Gastroesophageal sphincter (tissue), 4 donors: ENCODE measurements around the gene TMEM50B. TPM values are rescaled to one million over a fixed set of nuclear protein-coding genes. Genes with fewer than 3 reads are reported as not detected.

Source experiments
- ATAC-seq: fragments of 150-250 bp; one replicate; pipeline ENCODE4 v1.9.1; 2016; ENCODE audit warnings: mild to moderate bottlenecking, moderate library complexity
- H3K27ac ChIP-seq, 4 donors: fragments of 200-600 bp; sonication (generic) in 3 of 4; 1 replicate in 3 of 4; 2 replicates in 1 of 4; pipeline ENCODE4 v1.5.1; 2016 to 2019
- H3K27me3 ChIP-seq: fragments of 200-600 bp; sonication (generic); one replicate; pipeline ENCODE4 v1.5.1; 2019
- H3K36me3 ChIP-seq, 2 donors: fragments of 200-600 bp; sonication (generic); one replicate each; pipeline ENCODE4 v1.5.1; 2019; ENCODE audit warnings: control low read depth in 1 of 2
- H3K4me1 ChIP-seq, 3 donors: fragments of 200-600 bp; sonication (generic); 1 replicate in 2 of 3; 2 replicates in 1 of 3; pipeline ENCODE4 v1.5.1; 2016 to 2019; ENCODE audit warnings: control low read depth in 2 of 3
- H3K4me3 ChIP-seq, 2 donors: fragments of 200-600 bp; sonication (generic); one replicate each; pipeline ENCODE4 v1.5.1; 2019; ENCODE audit warnings: mild to moderate bottlenecking in 1 of 2, moderate library complexity in 1 of 2
- H3K9me3 ChIP-seq, 3 donors: fragments of 200-600 bp; sonication (generic); one replicate each; pipeline ENCODE4 v1.5.1; 2017 to 2019; ENCODE audit warnings: control low read depth in 2 of 3
- CTCF ChIP-seq, 4 experiments: fragments of 200-600 bp in 2 of 4; fragments of 450-650 bp in 2 of 4; sonication (generic) in 1 of 4; IDR thresholded peaks; one replicate each; pipeline ENCODE4 v1.5.1; 2017 to 2019; ENCODE audit warnings: antibody characterized with exemption in 4 of 4, mild to moderate bottlenecking in 2 of 4, moderate library complexity in 2 of 4
- EP300 ChIP-seq: sonication (generic); formaldehyde crosslinking; IDR thresholded peaks from one replicate; pipeline ENCODE4 v1.6.1; 2017; ENCODE audit warnings: antibody characterized with exemption, mild to moderate bottlenecking
- POLR2A ChIP-seq, 2 donors: fragments of 450-650 bp; IDR thresholded peaks; one replicate each; pipeline ENCODE4 v1.6.1; 2017; ENCODE audit warnings: antibody characterized with exemption in 2 of 2, mild to moderate bottlenecking in 2 of 2, moderate library complexity in 1 of 2
- POLR2AphosphoS5 ChIP-seq: sonication (generic); formaldehyde crosslinking; IDR thresholded peaks from one replicate; pipeline ENCODE4 v1.6.1; 2017; ENCODE audit warnings: antibody characterized with exemption
- WGBS, 2 donors: methylation state at CpG; one replicate each; pipeline ENCODE4 v1.1.5; 2018; ENCODE audit warnings: low coverage in 1 of 2; 5-methylcytosine and 5-hydroxymethylcytosine counted together
- total RNA-seq, 4 donors: library from RNA; depleted of rRNA; stranded (reverse); fragments of >200 nt; gene quantifications; one replicate each; pipeline ENCODE4 v1.1.0, GENCODE V29; 2016

Gene TMEM50B
- total RNA-seq, 4 donors from 2014 or later = 56.4 to 175 (median 90.0) TPM

GRCh38 chr21:33505833-33506232 is 26.1 kb upstream of the TMEM50B start:
- ATAC-seq = no peak
- TF ChIP-seq CTCF (IDR thresholded peaks at IDR 0.05) (no peak), POLR2AphosphoS5 (no peak), POLR2A (IDR thresholded peaks at IDR 0.05) (no peak), EP300 (no peak)
- Histone ChIP-seq H3K36me3 (peaks cover 0 to 82% of the 10 kb centered on the region in 2 donors), H3K4me3 (no peak overlapping the region), H3K27me3 (no peaks in the 10 kb centered on the region), H3K27ac (no peak overlapping the region), H3K4me1 (no peaks in the 10 kb centered on the region), H3K9me3 (no peaks in the 10 kb centered on the region)
- WGBS, 2 donors = 95 to 100% methylated on average over 3 to 8 of the region's 8 CpGs

GRCh38 chr21:33496345-33496744 is 16.6 kb upstream of the TMEM50B start:
- WGBS, 2 donors = 59 to 60% methylated on average over 3 to 7 of the region's 7 CpGs
- H3K27me3 ChIP-seq = no peaks in the 10 kb centered on the region
- H3K4me1 ChIP-seq = peaks cover 0 to 7% (median 0%) of the 10 kb centered on the region in 3 donors
- no peak overlapping the region for H3K27ac ChIP-seq
- no peak for TF ChIP-seq POLR2A (IDR thresholded peaks at IDR 0.05)
- TF ChIP-seq CTCF (IDR thresholded peaks at IDR 0.05) = no peak
- no peak overlapping the region for H3K4me3 ChIP-seq
- no peaks in the 10 kb centered on the region for H3K9me3 ChIP-seq
- no peaks in the 10 kb centered on the region for H3K36me3 ChIP-seq
- no peak for ATAC-seq

GRCh38 chr21:33495743-33496142 is 16.0 kb upstream of the TMEM50B start:
- H3K4me1 ChIP-seq = peaks cover 0 to 11% (median 0%) of the 10 kb centered on the region in 3 donors
- no peak for TF ChIP-seq EP300
- no peak for TF ChIP-seq POLR2AphosphoS5
- TF ChIP-seq POLR2A (IDR thresholded peaks at IDR 0.05) = no peak
- TF ChIP-seq CTCF (IDR thresholded peaks at IDR 0.05) = no peak
- H3K36me3 ChIP-seq = no peaks in the 10 kb centered on the region
- 27 to 75% methylated on average over 2 of the region's 4 CpGs for WGBS, 2 donors
- ATAC-seq = no peak
- no peak overlapping the region for H3K27ac ChIP-seq
- no peaks in the 10 kb centered on the region for H3K9me3 ChIP-seq
- no peak overlapping the region for H3K4me3 ChIP-seq
- no peaks in the 10 kb centered on the region for H3K27me3 ChIP-seq

- H3K9me3 ChIP-seq = no peaks in the 10 kb centered on the region
- WGBS, 2 donors = 67 to 85% methylated on average over 1 to 3 of the region's 3 CpGs
- peaks cover 0 to 15% (median 0%) of the 10 kb centered on the region in 3 donors for H3K4me1 ChIP-seq
- no peak for ATAC-seq
- H3K27ac ChIP-seq = no peak overlapping the region
- TF ChIP-seq POLR2A (IDR thresholded peaks at IDR 0.05) (no peak), EP300 (no peak), POLR2AphosphoS5 (no peak), CTCF (IDR thresholded peaks at IDR 0.05) (no peak)
- H3K27me3 ChIP-seq = no peaks in the 10 kb centered on the region
- no peaks in the 10 kb centered on the region for H3K36me3 ChIP-seq
- H3K4me3 ChIP-seq = no peak overlapping the region
These were observed 14.0 kb upstream of the TMEM50B start for GRCh38 chr21:33493756-33494155.

GRCh38 chr21:33492571-33492970 is 12.8 kb upstream of the TMEM50B start:
- ATAC-seq = no peak
- TF ChIP-seq POLR2AphosphoS5 = no peak
- no peak for TF ChIP-seq EP300
- no peak for TF ChIP-seq POLR2A (IDR thresholded peaks at IDR 0.05)
- no peak for TF ChIP-seq CTCF (IDR thresholded peaks at IDR 0.05)

More at GRCh38 chr21:33492571-33492970, 12.8 kb upstream of the TMEM50B start:
- Histone ChIP-seq H3K27ac (peak overlapping the region in 1 of 4 donors; percentile 86), H3K4me1 (peaks cover 0 to 15% (median 0%) of the 10 kb centered on the region in 3 donors), H3K9me3 (no peaks in the 10 kb centered on the region), H3K4me3 (no peak overlapping the region), H3K36me3 (no peaks in the 10 kb centered on the region), H3K27me3 (no peaks in the 10 kb centered on the region)
- WGBS, 2 donors = 44 to 63% methylated on average over 2 of the region's 2 CpGs
